HUES64 (cell line): ENCODE data around the gene TSPAN9.

Experiments used
- H3K27ac ChIP-seq: 2 replicates; pipeline ENCODE4 v1.7.0; 2013; ENCODE audit warnings: low read depth, low read length, inconsistent platforms
- H3K27me3 ChIP-seq: 2 replicates; pipeline ENCODE4 v1.6.1; 2013; ENCODE audit warnings: mild to moderate bottlenecking, low read length; ENCODE audit not compliant: insufficient read depth
- H3K36me3 ChIP-seq: 2 replicates; pipeline ENCODE4 v1.6.1; 2013; ENCODE audit warnings: mild to moderate bottlenecking, low read length; ENCODE audit not compliant: insufficient read depth
- H3K4me1 ChIP-seq: 2 replicates; pipeline ENCODE4 v1.6.1; 2013; ENCODE audit warnings: mild to moderate bottlenecking, low read length, moderate library complexity; ENCODE audit not compliant: insufficient read depth
- H3K4me3 ChIP-seq: 2 replicates; pipeline ENCODE4 v1.5.1; 2013; ENCODE audit warnings: mild to moderate bottlenecking, low read length, moderate library complexity
- H3K9ac ChIP-seq: 2 replicates; pipeline ENCODE4 v1.6.1; 2013; ENCODE audit warnings: mild to moderate bottlenecking, low read depth, low read length
- H3K9me3 ChIP-seq: 2 replicates; pipeline ENCODE4 v1.6.1; 2013; ENCODE audit warnings: low read depth, low read length; ENCODE audit not compliant: insufficient read depth
- WGBS: fragments of 150-250, 120-280 bp; methylation state at CpG from one replicate; pipeline ENCODE4 v1.1.7; 2013; ENCODE audit warnings: missing lambda C conversion rate; 5-methylcytosine and 5-hydroxymethylcytosine counted together

TSPAN9 gene

GRCh38 chr12:3335078-3335487 is 257.9 kb downstream of the TSPAN9 start:
- H3K4me1 ChIP-seq: peaks cover 20% of the 10 kb centered on the region; the same call in 1 of the 2 replicates

More at GRCh38 chr12:3335078-3335487, 257.9 kb downstream of the TSPAN9 start:
- Histone ChIP-seq H3K9me3 (no peaks in the 10 kb centered on the region), H3K9ac (no peak overlapping the region), H3K27me3 (no peaks in the 10 kb centered on the region), H3K36me3 (no peaks in the 10 kb centered on the region), H3K27ac (no peak overlapping the region), H3K4me3 (no peak overlapping the region)
- WGBS: 96% methylated on average over 8 of the region's 8 CpGs
